ENCODE results near the gene GNG12.

GNG12 gene

DNA sequence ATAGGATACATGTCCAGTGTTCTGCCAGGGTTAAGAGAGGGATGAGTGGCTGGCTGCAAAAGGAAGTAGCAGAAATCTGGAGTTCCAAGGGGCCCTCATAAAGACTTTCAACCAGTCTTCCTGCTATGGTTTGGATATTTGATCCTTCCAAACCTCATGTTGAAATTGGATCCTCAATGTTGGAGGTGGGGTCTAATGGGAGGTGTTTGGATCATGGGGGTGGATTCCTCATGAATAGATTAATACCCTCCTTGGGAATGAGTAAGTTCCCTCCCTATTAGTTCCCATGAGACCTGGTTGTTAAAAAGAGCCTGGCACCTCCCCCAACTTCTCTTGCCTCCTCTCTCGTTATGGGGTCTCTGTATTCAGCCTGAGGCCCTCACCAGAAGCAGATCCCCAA is 10.1 kb upstream of the GNG12 start:
- TF ChIP-seq ZFX (IDR thresholded peaks at IDR 0.05) (no peak), CTCF (conservative IDR thresholded peaks at IDR 0.05) (no peak)
- no peak overlapping the region for H3K27ac ChIP-seq

GRCh38 chr1:67840449-67840848 is 7.2 kb upstream of the GNG12 start:
- H3K27ac ChIP-seq: no peak overlapping the region
- TF ChIP-seq CTCF (conservative IDR thresholded peaks at IDR 0.05) (no peak), ZFX (IDR thresholded peaks at IDR 0.05) (no peak)

GRCh38 chr1:67839826-67840225 is 6.6 kb upstream of the GNG12 start:
- H3K27ac ChIP-seq: no peak overlapping the region
- TF ChIP-seq CTCF (conservative IDR thresholded peaks at IDR 0.05): no peak
- no peak for TF ChIP-seq ZFX (IDR thresholded peaks at IDR 0.05)

DNA sequence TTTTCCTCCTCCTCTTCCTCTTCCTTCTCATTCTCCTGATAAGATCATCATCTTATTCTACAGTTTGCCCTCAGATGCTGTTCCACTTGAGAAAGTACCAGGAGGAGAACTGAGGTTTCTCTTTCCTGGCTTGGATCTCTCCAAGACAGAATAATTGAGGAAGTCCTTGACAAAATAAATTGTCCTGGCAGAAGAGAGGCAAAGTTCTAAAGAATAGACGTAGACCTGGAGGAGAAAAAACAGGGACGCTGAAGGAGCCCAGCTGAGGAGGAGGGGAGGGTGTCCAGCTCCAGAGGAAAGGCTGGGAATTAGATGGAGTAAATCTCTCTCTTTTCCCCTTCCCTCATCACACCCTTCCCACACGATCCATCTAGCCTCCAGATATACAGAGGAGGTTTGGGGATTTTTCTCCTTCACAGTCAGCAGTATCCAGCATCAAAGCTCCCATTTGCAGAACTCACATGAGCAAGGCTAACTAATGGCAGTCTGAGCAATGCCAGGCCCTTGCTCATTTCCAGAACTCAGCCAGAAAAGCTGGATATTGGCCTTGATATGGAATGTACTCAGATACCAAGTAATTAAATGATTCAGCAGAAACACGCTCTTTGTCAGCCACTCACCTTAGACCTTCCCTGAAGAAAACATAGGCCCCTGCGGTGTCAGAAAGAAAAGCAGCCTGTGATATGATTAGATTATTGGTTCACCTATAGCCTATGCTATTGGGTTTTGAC is 5.1 kb upstream of the GNG12 start:
- H3K27ac ChIP-seq: no peak overlapping the region
- TF ChIP-seq CTCF (conservative IDR thresholded peaks at IDR 0.05): no peak
- TF ChIP-seq ZFX (IDR thresholded peaks at IDR 0.05): no peak

- no peak overlapping the region for H3K27ac ChIP-seq
- TF ChIP-seq CTCF (conservative IDR thresholded peaks at IDR 0.05) (no peak), ZFX (IDR thresholded peaks at IDR 0.05) (no peak)
These were observed 3.5 kb upstream of the GNG12 start for GRCh38 chr1:67836769-67837168.

DNA sequence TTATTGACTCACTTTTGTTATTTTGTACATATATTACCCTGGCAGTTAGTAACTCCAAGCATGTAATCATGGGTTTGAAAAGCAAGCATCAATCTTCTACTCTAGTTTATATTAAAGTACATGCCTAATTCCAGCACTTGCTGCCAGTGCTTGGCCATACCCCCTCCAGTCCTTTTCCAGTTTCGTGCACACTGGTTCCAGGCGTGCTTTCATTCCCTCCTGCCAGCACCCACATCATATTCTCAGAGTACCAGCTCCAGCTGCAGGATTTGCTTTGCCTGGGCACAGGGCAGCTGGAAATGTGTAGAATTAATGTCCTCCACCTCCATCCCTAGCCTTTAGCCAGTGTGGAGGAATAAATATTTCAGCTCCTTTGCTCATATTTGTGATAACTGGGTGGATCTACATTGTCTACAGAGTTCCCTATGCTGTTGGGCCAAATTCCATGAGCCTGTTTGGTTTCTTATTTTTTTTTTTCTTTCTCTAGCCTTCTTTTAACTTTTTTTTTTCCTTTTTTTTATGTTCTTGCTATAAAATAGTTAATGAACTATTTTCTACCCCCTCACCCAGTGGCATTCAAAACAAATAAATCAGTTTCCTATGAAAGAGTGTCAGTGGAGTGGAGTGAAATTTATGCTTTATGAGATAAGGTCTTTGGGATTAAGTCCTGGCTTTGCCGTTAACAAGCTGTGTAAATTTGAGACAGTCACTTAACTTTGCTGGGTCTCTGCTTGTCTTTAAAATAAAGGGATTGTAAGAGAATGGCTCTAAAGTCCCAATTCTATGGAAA is 2.6 kb upstream of the GNG12 start:
- no peak overlapping the region for H3K27ac ChIP-seq
- TF ChIP-seq CTCF (conservative IDR thresholded peaks at IDR 0.05): no peak
- TF ChIP-seq ZFX (IDR thresholded peaks at IDR 0.05): no peak

DNA sequence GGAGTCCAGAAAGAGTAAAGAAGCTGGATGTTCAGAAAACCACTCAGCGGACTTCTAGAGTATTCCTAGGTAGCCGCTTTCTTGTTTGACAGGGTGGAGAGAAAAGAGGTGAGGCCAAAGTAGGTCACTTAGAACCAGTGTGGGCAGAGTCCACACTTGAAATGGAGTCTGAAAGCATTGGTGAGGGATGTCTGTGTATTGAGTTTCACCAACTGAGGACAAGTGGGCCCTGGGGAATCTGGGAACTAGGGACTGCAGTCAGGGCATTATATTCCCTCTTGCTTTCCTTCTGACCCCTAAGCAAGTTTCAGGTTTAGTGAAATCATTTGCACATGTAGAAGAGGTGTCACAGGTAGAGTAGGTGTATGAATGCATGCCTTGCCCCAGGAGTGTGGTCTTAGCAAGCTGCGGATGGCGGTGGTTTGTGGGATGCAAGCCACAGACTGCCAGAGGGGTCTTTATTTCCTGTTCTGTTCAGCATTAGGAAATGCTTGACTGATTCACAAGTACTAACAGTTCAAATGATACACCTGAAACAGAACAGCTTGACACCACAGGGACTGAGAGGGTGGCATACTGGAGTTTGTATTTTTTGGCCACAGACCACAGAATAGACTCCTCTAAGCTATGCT is 1.1 kb upstream of the GNG12 start:
- TF ChIP-seq CTCF (conservative IDR thresholded peaks at IDR 0.05) (no peak), ZFX (IDR thresholded peaks at IDR 0.05) (no peak)
- H3K27ac ChIP-seq: no peak overlapping the region

Measured in C4-2B (cell line).